Measurements from ENCODE around the gene TFAM.

GRCh38 chr10:58397830-58398229 lies 12.6 kb downstream of the TFAM start:
- TF ChIP-seq, protein P1, sequence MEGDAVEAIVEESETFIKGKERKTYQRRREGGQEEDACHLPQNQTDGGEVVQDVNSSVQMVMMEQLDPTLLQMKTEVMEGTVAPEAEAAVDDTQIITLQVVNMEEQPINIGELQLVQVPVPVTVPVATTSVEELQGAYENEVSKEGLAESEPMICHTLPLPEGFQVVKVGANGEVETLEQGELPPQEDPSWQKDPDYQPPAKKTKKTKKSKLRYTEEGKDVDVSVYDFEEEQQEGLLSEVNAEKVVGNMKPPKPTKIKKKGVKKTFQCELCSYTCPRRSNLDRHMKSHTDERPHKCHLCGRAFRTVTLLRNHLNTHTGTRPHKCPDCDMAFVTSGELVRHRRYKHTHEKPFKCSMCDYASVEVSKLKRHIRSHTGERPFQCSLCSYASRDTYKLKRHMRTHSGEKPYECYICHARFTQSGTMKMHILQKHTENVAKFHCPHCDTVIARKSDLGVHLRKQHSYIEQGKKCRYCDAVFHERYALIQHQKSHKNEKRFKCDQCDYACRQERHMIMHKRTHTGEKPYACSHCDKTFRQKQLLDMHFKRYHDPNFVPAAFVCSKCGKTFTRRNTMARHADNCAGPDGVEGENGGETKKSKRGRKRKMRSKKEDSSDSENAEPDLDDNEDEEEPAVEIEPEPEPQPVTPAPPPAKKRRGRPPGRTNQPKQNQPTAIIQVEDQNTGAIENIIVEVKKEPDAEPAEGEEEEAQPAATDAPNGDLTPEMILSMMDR (IDR thresholded peaks at IDR 0.05) = no peak
- no peak for TF ChIP-seq POLR2A (IDR thresholded peaks at IDR 0.05)
